Activated CD4-positive, alpha-beta T cell treated with anti-CD3 and anti-CD28 coated beads for 36 hours (primary cell): ENCODE measurements around the gene KRT33B. TPM values are rescaled to one million over a fixed set of nuclear protein-coding genes. Genes with fewer than 3 reads are reported as not detected.
"Not testable (repeated sequence)": the region's sequence is repeated elsewhere in the genome, so short reads cannot be mapped to it uniquely, and the experiment has no call there.

Experiments
- ATAC-seq: fragments of 200-7000 bp; cut with Tn5 transposase; one replicate; pipeline ENCODE4 v1.10.0; 2021; ENCODE audit warnings: mild to moderate bottlenecking, moderate library complexity
- CTCF ChIA-PET: fragments of 350-600 bp; sonication (Branson Sonifier 250); formaldehyde crosslinking; loops from one replicate; lab custom pipeline; 2021; ENCODE audit warnings: antibody characterized with exemption; lab: Charles Lee
- POLR2A ChIA-PET: fragments of 350-600 bp; sonication (Branson Sonifier 250); formaldehyde crosslinking; loops from one replicate; lab custom pipeline; 2021; ENCODE audit warnings: antibody characterized with exemption, inconsistent platforms; lab: Charles Lee
- DNase-seq: peaks from one replicate; pipeline ENCODE4 v3.0.0-alpha.2; 2020
- H3K27ac Mint-ChIP-seq: one replicate; pipeline ENCODE4 v1.8.0; 2021; ENCODE audit warnings: mixed read lengths
- H3K27me3 Mint-ChIP-seq: one replicate; pipeline ENCODE4 v1.8.0; 2021; ENCODE audit warnings: mixed read lengths
- H3K36me3 Mint-ChIP-seq: one replicate; pipeline ENCODE4 v1.8.0; 2021; ENCODE audit warnings: low read depth, mixed read lengths
- H3K4me1 Mint-ChIP-seq: one replicate; pipeline ENCODE4 v1.8.0; 2021; ENCODE audit warnings: mixed read lengths
- H3K4me3 Mint-ChIP-seq: one replicate; pipeline ENCODE4 v1.8.0; 2021; ENCODE audit warnings: mild to moderate bottlenecking, moderate library complexity, mixed read lengths
- H3K9me3 Mint-ChIP-seq: one replicate; pipeline ENCODE4 v1.8.0; 2021; ENCODE audit warnings: low read depth, mixed read lengths
- intact Hi-C, 2 experiments: fragments of 100-400 bp; cut with DNase I in 1 of 2; cut with micrococcal nuclease in 1 of 2; formaldehyde crosslinking; loops; one replicate each; pipeline versions ENCODE4 v1.14.2 to v1.15.1; 2022 to 2024; cut with DNase I, micrococcal nuclease
- total RNA-seq, 2 experiments: library from RNA; stranded (reverse); gene quantifications; one replicate each; pipeline ENCODE4 v1.2.3, GENCODE V29; 2021

KRT33B gene
- total RNA-seq, 2 experiments from 2014 or later, result not detected

DNA sequence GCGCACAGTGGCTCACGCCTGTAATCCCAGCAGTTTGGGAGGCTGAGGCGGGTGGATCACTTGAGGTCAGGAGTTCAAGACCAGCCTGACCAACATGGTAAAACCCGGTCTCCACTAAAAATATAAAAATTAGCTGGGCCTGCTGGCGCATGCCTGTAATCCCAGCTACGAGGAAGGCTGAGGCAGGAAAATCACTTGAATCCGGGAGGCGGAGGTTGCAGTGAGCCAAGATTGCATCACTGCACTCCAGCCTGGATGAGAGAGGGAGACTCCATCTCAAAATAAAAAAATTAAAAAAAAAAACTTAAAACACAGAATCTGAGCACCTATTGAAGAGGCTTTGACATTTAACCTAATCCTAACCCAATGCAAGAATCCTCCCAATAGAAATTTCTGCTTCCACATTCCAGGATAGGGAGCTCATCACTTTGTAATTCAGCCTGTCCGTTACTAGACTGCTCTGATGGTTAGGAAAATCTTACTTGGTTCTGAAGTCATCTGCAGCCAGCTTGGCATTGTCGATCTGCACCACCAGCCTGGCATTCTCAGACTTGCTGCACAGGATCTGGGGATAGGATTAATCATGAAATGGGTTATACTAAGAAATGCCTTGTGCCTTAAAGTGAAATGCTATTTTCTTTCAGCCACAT is 2.1 kb downstream of the KRT33B start:
- ATAC-seq (no peak), DNase-seq (no peak)
- Mint-ChIP-seq H3K4me3 (no peak overlapping the region), H3K27ac (no peak overlapping the region), H3K27me3 (no peaks in the 10 kb centered on the region), H3K9me3 (no peaks in the 10 kb centered on the region), H3K36me3 (no peaks in the 10 kb centered on the region), H3K4me1 (peaks cover 2% of the 10 kb centered on the region)
- POLR2A ChIA-PET, result no interaction called here
- CTCF ChIA-PET, result interaction anchor here (0.8 to 0.9 kb wide), 2 partner anchors 181 to 457 kb away, joined by 3 read pairs; no protein-coding TSS in a partner anchor
- intact Hi-C loops, result no loop called here

DNA sequence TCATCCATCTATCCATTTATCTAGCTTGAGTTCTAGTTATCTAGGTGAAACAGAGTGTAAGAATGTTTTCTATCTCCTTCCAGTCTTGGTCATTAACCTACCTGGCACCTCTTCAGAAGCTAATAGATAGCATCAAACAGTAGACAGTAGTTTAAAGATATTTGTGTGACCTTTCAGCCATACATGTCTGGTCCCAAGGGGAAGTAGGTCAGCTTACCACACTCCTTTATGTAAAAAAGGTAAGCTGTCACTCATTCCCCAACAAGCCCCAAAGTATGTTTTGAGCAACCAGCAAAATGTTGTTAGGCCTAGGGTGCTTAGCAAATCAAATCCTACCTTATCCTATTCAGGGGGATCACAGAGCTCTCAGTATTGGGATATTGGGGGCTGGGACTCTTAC is 3.5 kb downstream of the KRT33B start:
- ATAC-seq (no peak), DNase-seq (no peak)
- H3K27me3 Mint-ChIP-seq, result no peaks in the 10 kb centered on the region
- ChIA-PET POLR2A (no interaction called here), CTCF (no interaction called here)
- no peak overlapping the region for H3K4me3 Mint-ChIP-seq
- intact Hi-C loops, result no loop called here
- H3K27ac Mint-ChIP-seq, result no peak overlapping the region
- H3K36me3 Mint-ChIP-seq, result no peaks in the 10 kb centered on the region
- H3K4me1 Mint-ChIP-seq, result peaks cover 2% of the 10 kb centered on the region
- no peaks in the 10 kb centered on the region for H3K9me3 Mint-ChIP-seq

DNA sequence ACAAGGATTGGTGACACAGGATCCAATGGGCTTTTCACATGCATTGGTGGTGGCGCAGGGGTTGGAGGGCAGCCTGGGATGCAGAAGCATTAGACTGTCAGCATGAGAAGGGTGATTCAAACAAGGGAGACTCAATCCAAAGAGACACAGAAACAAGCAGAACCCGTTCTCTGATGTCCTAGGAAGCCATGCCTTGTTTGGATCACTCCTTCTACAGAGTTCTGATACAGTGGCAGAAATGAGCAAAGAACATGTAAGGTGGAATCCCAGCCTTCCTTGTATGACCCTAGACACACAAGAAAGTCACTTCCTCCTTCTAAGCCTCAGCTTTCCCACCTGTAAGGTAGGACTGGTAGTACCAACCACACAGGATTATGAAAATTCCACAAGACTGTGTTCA is 5.7 kb downstream of the KRT33B start:
- H3K27me3 Mint-ChIP-seq, result no peaks in the 10 kb centered on the region
- H3K36me3 Mint-ChIP-seq, result no peaks in the 10 kb centered on the region
- H3K4me3 Mint-ChIP-seq, result no peak overlapping the region
- ChIA-PET CTCF (no interaction called here), POLR2A (no interaction called here)
- no peak for DNase-seq
- H3K9me3 Mint-ChIP-seq, result no peaks in the 10 kb centered on the region
- H3K27ac Mint-ChIP-seq, result no peak overlapping the region
- ATAC-seq, result no peak
- H3K4me1 Mint-ChIP-seq, result no peaks in the 10 kb centered on the region
- intact Hi-C loops, result no loop called here

DNA sequence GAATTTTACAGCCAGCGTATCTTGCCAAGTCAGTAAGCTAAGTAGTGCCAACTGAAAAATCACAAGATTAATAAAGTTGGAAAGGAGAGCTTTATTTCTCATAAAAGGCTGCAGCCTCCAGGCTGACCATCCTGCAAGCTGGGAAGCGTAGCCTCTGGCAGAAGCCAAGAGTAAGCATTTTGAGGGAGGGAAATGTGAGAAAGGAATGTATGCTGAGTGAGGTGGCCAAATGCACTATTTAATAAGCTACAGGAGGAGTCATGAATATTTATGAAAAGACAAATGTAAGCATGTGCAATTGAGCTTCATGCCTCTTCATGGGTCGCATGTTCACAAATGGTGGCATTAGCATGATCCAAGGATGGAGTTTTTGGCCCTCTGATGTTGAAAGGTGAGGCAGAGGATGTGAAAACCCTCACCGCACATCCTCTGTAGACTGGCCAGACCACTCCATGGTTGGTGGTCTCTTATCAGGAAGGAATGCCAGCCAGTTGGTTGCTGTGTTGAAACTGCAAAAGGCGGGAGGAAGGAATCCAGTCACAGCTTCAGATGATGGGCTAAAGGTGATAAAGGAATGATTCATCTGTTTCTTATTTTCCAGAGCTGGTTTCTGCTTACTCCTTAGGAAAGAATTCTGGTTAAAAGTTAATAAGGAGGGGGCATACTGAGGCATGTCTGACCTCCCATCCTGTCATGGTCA is 9.2 kb downstream of the KRT33B start:
- Mint-ChIP-seq H3K27me3 (no peaks in the 10 kb centered on the region), H3K9me3 (peaks cover 1% of the 10 kb centered on the region), H3K4me3 (no peak overlapping the region), H3K4me1 (no peaks in the 10 kb centered on the region), H3K36me3 (no peaks in the 10 kb centered on the region), H3K27ac (no peak overlapping the region)
- DNase-seq, result no peak
- ATAC-seq, result no peak
- POLR2A ChIA-PET, result no interaction called here
- intact Hi-C loops, result no loop called here
- CTCF ChIA-PET, result no interaction called here

DNA sequence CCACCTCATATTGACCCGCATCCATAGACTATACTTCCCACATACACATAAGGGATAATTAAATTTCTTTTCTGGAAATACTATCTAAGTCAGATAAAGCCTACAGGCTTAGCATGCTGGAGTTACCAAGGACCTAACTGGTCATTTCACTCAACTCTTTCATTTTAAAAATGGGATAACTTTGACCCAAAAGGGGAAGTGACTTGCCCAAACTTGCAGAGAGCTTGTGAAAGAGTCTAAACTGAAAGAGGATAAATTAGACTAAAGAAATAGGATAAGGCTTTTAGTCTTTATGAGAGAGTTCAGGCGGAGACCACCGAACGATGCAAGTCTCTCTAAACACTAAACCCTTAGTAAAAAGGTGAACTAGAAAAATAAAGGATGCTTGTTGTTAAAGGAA is 15.1 kb downstream of the KRT33B start:
- H3K27ac Mint-ChIP-seq, result no peak overlapping the region
- H3K27me3 Mint-ChIP-seq, result no peaks in the 10 kb centered on the region
- H3K9me3 Mint-ChIP-seq, result peaks cover 1% of the 10 kb centered on the region
- no peak for DNase-seq
- no peak for ATAC-seq
- CTCF ChIA-PET, result interaction anchor here (0.6 to 0.7 kb wide), 2 partner anchors 9 to 296 kb away, joined by 3 read pairs; no protein-coding TSS in a partner anchor
- H3K4me3 Mint-ChIP-seq, result no peak overlapping the region
- intact Hi-C loops, result no loop called here
- POLR2A ChIA-PET, result no interaction called here
- peaks cover 5% of the 10 kb centered on the region for H3K4me1 Mint-ChIP-seq
- H3K36me3 Mint-ChIP-seq, result no peaks in the 10 kb centered on the region

DNA sequence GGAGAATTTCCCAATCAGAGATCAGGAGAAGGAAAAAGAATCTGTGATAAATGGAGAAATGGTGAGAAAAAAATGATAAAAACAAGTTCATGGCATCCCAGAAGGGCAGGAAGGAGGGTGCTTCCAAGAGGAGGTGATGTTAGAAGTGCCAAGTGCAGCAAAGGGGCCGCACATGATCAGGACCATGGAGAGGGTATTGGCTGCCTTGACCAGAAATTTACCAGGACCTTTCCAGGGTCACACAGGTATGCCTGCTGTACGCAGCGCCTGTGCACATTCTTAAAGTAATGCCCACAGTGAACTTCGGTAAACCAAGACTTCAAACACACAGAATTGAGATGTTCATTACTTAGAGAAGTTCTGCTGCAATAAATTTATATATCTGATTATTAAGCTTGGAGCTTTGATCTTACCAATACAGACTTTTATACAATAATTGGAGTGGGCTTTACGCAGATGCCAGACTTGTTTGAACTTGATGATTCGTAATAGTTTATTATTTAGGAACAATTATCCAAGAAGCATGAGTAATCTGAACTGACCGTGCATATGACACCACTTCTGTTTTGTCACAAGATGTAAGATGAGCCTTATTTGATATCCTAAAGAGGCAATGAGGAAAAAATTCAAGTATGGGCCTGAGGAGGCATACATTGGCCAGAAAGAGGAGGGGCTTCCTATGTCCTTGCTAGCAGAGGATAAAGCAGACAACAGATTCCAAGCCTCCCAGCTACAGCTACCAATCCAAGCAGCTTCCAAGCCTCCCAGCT is 16.8 kb downstream of the KRT33B start:
- ATAC-seq, result no peak
- DNase-seq, result no peak
- H3K27ac Mint-ChIP-seq, result no peak overlapping the region

DNA sequence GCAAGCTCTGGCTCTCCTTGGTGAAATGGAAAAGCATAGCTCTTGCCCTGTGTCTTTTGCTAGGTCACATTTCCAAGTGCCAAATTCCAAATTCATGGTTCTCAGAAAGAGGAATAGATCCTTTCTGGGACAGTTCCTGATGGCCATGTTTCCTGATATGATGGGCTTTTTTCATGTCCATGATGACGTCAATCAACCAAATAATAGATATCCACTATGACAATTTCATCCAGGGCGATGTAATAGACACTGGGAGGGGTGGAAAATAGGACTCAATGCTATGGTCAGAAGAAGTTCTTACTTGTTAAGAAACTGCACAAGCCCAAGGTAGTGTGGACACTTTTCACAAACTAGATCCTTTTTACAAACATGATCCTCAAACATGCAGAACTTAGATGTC is 18.4 kb downstream of the KRT33B start:
- DNase-seq (no peak), ATAC-seq (no peak)
- Mint-ChIP-seq H3K4me1 (peaks cover 5% of the 10 kb centered on the region), H3K27me3 (no peaks in the 10 kb centered on the region), H3K4me3 (no peak overlapping the region), H3K27ac (no peak overlapping the region), H3K9me3 (no peaks in the 10 kb centered on the region), H3K36me3 (no peaks in the 10 kb centered on the region)
- ChIA-PET CTCF (interaction anchor here (3.0 kb wide), 1 partner anchor 20 kb away, joined by 22 read pairs; the partner anchor contains the start of gene KRT33B), POLR2A (no interaction called here)
- intact Hi-C loops, result no loop called here

More for the DNA sequence above, 16.8 kb downstream of the KRT33B start:
- POLR2A ChIA-PET, result no interaction called here
- H3K36me3 Mint-ChIP-seq, result no peaks in the 10 kb centered on the region
- H3K9me3 Mint-ChIP-seq, result peaks cover 1% of the 10 kb centered on the region
- intact Hi-C loops, result no loop called here
- H3K4me1 Mint-ChIP-seq, result peaks cover 5% of the 10 kb centered on the region
- CTCF ChIA-PET, result no interaction called here
- no peaks in the 10 kb centered on the region for H3K27me3 Mint-ChIP-seq
- no peak overlapping the region for H3K4me3 Mint-ChIP-seq

DNA sequence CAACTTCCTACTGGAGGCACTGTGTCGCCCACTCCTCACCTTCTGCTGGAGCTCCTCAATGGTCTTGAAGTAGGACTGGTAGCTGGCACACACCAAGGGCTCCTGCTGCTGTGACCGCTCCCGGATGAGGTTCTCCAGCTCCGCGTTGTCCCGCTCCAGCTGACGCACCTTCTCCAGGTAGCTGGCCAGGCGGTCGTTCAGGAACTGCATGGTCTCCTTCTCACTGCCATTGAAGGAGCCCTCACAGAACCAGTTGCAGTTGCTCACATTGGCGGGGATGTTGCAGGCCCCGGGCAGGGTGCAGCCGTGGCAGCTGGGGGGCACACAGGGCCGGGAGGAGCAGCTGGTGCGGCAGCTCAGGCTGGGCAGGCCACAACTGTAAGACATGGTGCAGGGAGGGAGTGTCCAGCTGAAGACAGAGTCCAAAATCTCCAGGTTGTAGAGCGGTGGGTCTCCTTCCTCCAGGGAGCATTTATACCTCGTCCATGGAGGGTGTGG is 19.2 kb downstream of the KRT33B start, which contains the start of gene KRT33A:
KRT33A (minus strand) TSS at position 448 of the 498 bp plus-strand sequence; CDS start at position 387, 61 bp downstream.
- CTCF ChIA-PET, result interaction anchor here (1.3 to 3.0 kb wide), 2 partner anchors 20 to 441 kb away, joined by 3 to 22 read pairs; partner anchors contain the start of gene KRT33B
- H3K27ac Mint-ChIP-seq, H3K9me3 Mint-ChIP-seq, ATAC-seq, H3K27me3 Mint-ChIP-seq, H3K36me3 Mint-ChIP-seq, H3K4me1 Mint-ChIP-seq, H3K4me3 Mint-ChIP-seq, DNase-seq: not testable (repeated sequence)
- POLR2A ChIA-PET, result interaction anchor here (1.1 kb wide), 1 partner anchor 21 kb away, joined by 3 read pairs; no protein-coding TSS in a partner anchor
- intact Hi-C loops, result loop anchor here in 1 of 2 experiments (1.0 kb wide), 1 partner anchor 20 kb away; no protein-coding TSS in a partner anchor

DNA sequence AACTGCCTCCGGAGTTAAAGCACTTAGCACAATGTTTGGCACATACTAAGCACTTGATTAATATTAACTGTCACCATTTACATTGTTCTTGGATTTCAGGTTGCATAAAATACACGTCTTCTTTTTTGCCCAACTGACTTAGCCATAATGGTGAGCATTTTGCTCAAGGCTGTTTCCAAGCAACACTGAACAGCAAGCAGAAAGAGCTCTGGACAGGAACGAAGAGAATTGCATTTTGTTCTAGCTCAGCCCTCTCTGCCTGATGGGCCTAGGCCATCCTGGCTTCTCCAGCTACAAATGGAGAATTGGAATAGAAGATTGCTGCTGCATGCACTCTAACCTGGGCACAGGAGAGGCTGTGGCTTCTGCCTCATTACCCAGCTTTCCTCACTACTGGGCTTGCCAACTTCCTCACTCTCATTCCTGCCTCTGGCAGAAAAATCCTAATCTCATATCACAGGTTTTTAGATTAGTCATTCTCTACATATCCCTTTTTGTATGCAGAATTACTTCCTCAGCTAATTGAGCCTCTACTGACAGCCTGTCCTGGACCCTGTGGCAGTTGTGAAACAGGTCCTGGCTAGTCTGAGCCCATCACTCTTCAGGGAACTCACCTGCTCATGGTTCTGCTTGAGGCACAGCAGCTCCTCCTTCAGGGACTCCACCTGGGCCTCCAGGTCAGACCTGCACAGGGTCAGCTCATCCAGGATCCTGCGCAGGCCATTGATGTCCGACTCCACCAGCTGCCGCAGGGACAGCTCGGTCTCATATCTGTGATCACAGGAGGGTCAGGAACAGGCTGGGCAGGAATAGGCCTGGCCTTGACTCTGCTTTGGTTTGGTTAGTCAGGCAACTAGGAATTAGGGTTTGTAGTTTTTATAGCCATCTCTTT is 21.5 kb downstream of the KRT33B start:
- H3K4me3 Mint-ChIP-seq, result no peak overlapping the region
- ChIA-PET CTCF (interaction anchor here (0.6 to 3.0 kb wide), 6 partner anchors 7 to 160 kb away, joined by 3 to 22 read pairs (median 3); partner anchors contain the start of gene KRT33B), POLR2A (no interaction called here)
- ATAC-seq (no peak), DNase-seq (no peak)
- H3K36me3 Mint-ChIP-seq, result peaks cover 4% of the 10 kb centered on the region
- H3K9me3 Mint-ChIP-seq, result peaks cover 4% of the 10 kb centered on the region
- H3K4me1 Mint-ChIP-seq, result peaks cover 10% of the 10 kb centered on the region
- intact Hi-C loops, result loop anchor here in 1 of 2 experiments (10.0 kb wide), 1 partner anchor 317 kb away; no protein-coding TSS in a partner anchor
- H3K27me3 Mint-ChIP-seq, result no peaks in the 10 kb centered on the region
- no peak overlapping the region for H3K27ac Mint-ChIP-seq

DNA sequence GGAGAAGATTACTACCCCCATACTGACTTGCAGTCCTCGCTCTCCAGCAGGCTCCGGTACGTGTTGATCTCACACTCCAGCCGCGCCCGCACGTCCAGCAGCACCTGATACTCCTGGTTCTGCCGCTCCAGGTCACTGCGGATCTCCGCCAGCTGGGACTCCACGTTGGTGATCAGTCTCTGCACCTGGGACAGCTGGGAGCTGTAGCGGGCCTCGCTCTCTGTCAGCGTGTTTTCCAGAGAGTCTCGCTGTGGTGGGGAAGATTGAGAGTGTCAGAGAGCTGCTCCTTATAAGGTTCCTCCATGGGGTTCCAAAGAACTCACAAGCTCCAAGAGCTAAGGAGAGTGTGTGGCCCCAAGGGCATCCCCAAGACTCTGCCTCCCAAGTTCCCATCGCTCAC is 23.2 kb downstream of the KRT33B start:
- H3K27ac Mint-ChIP-seq, H3K27me3 Mint-ChIP-seq, H3K4me3 Mint-ChIP-seq, DNase-seq, POLR2A ChIA-PET, H3K9me3 Mint-ChIP-seq, ATAC-seq, H3K36me3 Mint-ChIP-seq: not testable (repeated sequence)
- CTCF ChIA-PET, result interaction anchor here (0.6 to 1.1 kb wide), 2 partner anchors 8 to 12 kb away, joined by 3 to 4 read pairs; no protein-coding TSS in a partner anchor
- H3K4me1 Mint-ChIP-seq, result peaks cover 20% of the 10 kb centered on the region
- intact Hi-C loops, result loop anchor here in 1 of 2 experiments (10.0 kb wide), 1 partner anchor 318 kb away; no protein-coding TSS in a partner anchor
